ENCODE results near the gene TCFL5.

GRCh38 chr20:62884556-62884955, 22.9 kb upstream of the TCFL5 start:
- TF ChIP-seq REST (IDR thresholded peaks at IDR 0.05; ENCODE audit: insufficient read depth in 1 of 2, low read depth in 2 of 2, low read length in 2 of 2) (no peak), POLR2AphosphoS5 (IDR thresholded peaks at IDR 0.05; ENCODE audit: low read depth, low read length) (no peak), TAF1 (IDR thresholded peaks at IDR 0.05; ENCODE audit: borderline replicate concordance, insufficient read depth, low read length) (no peak), SIN3A (IDR thresholded peaks at IDR 0.05; ENCODE audit: borderline replicate concordance, insufficient read depth, low read length) (no peak)

Measured in PFSK-1 (cell line).